ENCODE measurements around the gene H1-8.

GRCh38 chr3:129594409-129594808 lies 51.4 kb downstream of the H1-8 start:
- no peak for TF ChIP-seq CTCF (IDR thresholded peaks at IDR 0.05)
- no peak for TF ChIP-seq POLR2AphosphoS5 (IDR thresholded peaks at IDR 0.05)
- TF ChIP-seq POLR2A (IDR thresholded peaks at IDR 0.05; ENCODE audit: low read depth), result no peak
